Spleen (tissue), 7 donors: Measurements from ENCODE around the gene C13orf42.

Source experiments
- CTCF ChIP-seq, 11 experiments: fragments of 200-600 bp in 7 of 11; fragments of 450-650 bp in 4 of 11; sonication (generic) in 4 of 11; IDR thresholded peaks in 8 of 11; conservative IDR thresholded peaks in 3 of 11; 1 replicate in 7 of 11; 2 replicates in 4 of 11; pipeline versions ENCODE4 v1.4.0 to v1.8.0; 2016 to 2021; ENCODE audit warnings: antibody characterized with exemption in 11 of 11, inconsistent platforms in 4 of 11, mild to moderate bottlenecking in 1 of 11
- POLR2A ChIP-seq, 3 donors: fragments of 450-650 bp; IDR thresholded peaks; one replicate each; pipeline ENCODE4 v1.5.1; 2017; ENCODE audit warnings: antibody characterized with exemption in 3 of 3, mild to moderate bottlenecking in 1 of 3
- POLR2AphosphoS5 ChIP-seq, 3 donors: sonication (generic); formaldehyde crosslinking; IDR thresholded peaks; one replicate each; pipeline ENCODE4 v1.5.1; 2017; ENCODE audit warnings: antibody characterized with exemption in 3 of 3
- donor health status: DM: no; HTN: no; CAD: no; lungs with moderate emphysema.
- donor health status: DM: no; HTN: no; CAD: no.
- donor health status: DM: no; HTN: no; CAD: no.

- TF ChIP-seq POLR2A (IDR thresholded peaks at IDR 0.05) = no peak
- no peak for TF ChIP-seq CTCF (IDR thresholded peaks at IDR 0.05 in 8 of 11, conservative IDR thresholded peaks at IDR 0.05 in 3 of 11)
- no peak for TF ChIP-seq POLR2AphosphoS5 (IDR thresholded peaks at IDR 0.05)
Observed at GRCh38 chr13:51155161-51155560, 44.1 kb upstream of the C13orf42 start.
